H9 (cell line): ENCODE measurements around the gene KRTAP10-9. TPM values are rescaled to one million over a fixed set of nuclear protein-coding genes. Genes with fewer than 3 reads are reported as not detected.

Source experiments
- DNase-seq: peaks from one replicate; pipeline ENCODE4 v3.0.0-alpha.2; 2017
- H2AFZ ChIP-seq: one replicate; pipeline ENCODE4 v1.6.1; 2013; ENCODE audit warnings: mild to moderate bottlenecking, low read length, control low read depth, moderate library complexity
- H2AK5ac ChIP-seq: 2 replicates; pipeline ENCODE4 v1.6.1; 2013; ENCODE audit warnings: low read length, control low read depth, mixed read lengths; ENCODE audit not compliant: insufficient read length
- H2BK120ac ChIP-seq: one replicate; pipeline ENCODE4 v1.6.1; 2013; ENCODE audit warnings: low read depth, mild to moderate bottlenecking, low read length, control low read depth, inconsistent platforms; ENCODE audit not compliant: poor library complexity, severe bottlenecking
- H2BK12ac ChIP-seq: 2 replicates; pipeline ENCODE4 v1.6.1; 2013; ENCODE audit warnings: low read length, control low read depth, mixed read lengths, low read depth; ENCODE audit not compliant: insufficient read length
- H2BK15ac ChIP-seq: 2 replicates; pipeline ENCODE4 v1.6.1; 2013; ENCODE audit warnings: low read depth, low read length, control low read depth
- H2BK20ac ChIP-seq: one replicate; pipeline ENCODE4 v1.6.1; 2013; ENCODE audit warnings: low read depth, mild to moderate bottlenecking, low read length, control low read depth, inconsistent platforms; ENCODE audit not compliant: poor library complexity, severe bottlenecking
- H2BK5ac ChIP-seq: 2 replicates; pipeline ENCODE4 v1.6.1; 2013; ENCODE audit warnings: low read length, control low read depth, mixed read lengths; ENCODE audit not compliant: insufficient read length
- H3K14ac ChIP-seq: 2 replicates; pipeline ENCODE4 v1.6.1; 2013; ENCODE audit warnings: low read length, control low read depth; ENCODE audit not compliant: insufficient read depth
- H3K18ac ChIP-seq: 2 replicates; pipeline ENCODE4 v1.6.1; 2013; ENCODE audit warnings: low read depth, mild to moderate bottlenecking, mixed read lengths, low read length, control low read depth; ENCODE audit not compliant: insufficient read length
- H3K23ac ChIP-seq: 2 replicates; pipeline ENCODE4 v1.6.1; 2013; ENCODE audit warnings: low read length, control low read depth, mixed read lengths, low read depth; ENCODE audit not compliant: insufficient read length
- H3K23me2 ChIP-seq: 2 replicates; pipeline ENCODE4 v1.6.1; 2013; ENCODE audit warnings: low read depth, mild to moderate bottlenecking, mixed read lengths, low read length, control low read depth; ENCODE audit not compliant: insufficient read length, poor library complexity, severe bottlenecking
- H3K27ac ChIP-seq: 2 replicates; pipeline ENCODE4 v1.5.1; 2013; ENCODE audit warnings: low read length, control low read depth, mixed read lengths, low read depth; ENCODE audit not compliant: insufficient read length
- H3K27me3 ChIP-seq: 2 replicates; pipeline ENCODE4 v1.6.1; 2013; ENCODE audit warnings: low read length, control low read depth, inconsistent platforms; ENCODE audit not compliant: insufficient read depth
- H3K4ac ChIP-seq: 2 replicates; pipeline ENCODE4 v1.6.1; 2013; ENCODE audit warnings: low read depth, mild to moderate bottlenecking, control low read depth, inconsistent platforms, low read length, moderate library complexity
- H3K4me1 ChIP-seq: 2 replicates; pipeline ENCODE4 v1.6.1; 2013; ENCODE audit warnings: low read length, control low read depth, inconsistent platforms; ENCODE audit not compliant: insufficient read depth
- H3K4me2 ChIP-seq: 2 replicates; pipeline ENCODE4 v1.6.1; 2013; ENCODE audit warnings: low read length, control low read depth, mixed read lengths; ENCODE audit not compliant: insufficient read length, insufficient read depth
- H3K56ac ChIP-seq: 2 replicates; pipeline ENCODE4 v1.6.1; 2013; ENCODE audit warnings: low read depth, mild to moderate bottlenecking, mixed read lengths, low read length, control low read depth; ENCODE audit not compliant: insufficient read length
- H3K79me1 ChIP-seq: 2 replicates; pipeline ENCODE4 v1.6.1; 2013; ENCODE audit warnings: low read depth, mild to moderate bottlenecking, moderate library complexity, low read length, control low read depth, inconsistent platforms; ENCODE audit not compliant: insufficient read depth, poor library complexity, severe bottlenecking
- H3K79me2 ChIP-seq: 2 replicates; pipeline ENCODE4 v1.6.1; 2013; ENCODE audit warnings: low read length, control low read depth, inconsistent platforms; ENCODE audit not compliant: insufficient read depth
- H3K9ac ChIP-seq: 2 replicates; pipeline ENCODE4 v1.6.1; 2013; ENCODE audit warnings: low read length, control low read depth, mixed read lengths; ENCODE audit not compliant: insufficient read length; ENCODE audit errors: extremely low read depth
- H3K9me3 ChIP-seq: one replicate; pipeline ENCODE4 v1.6.1; 2013; ENCODE audit warnings: low read depth, low read length, inconsistent platforms; ENCODE audit not compliant: control insufficient read depth
- H3T11ph ChIP-seq: one replicate; pipeline ENCODE4 v1.6.1; 2013; ENCODE audit warnings: mild to moderate bottlenecking, low read length, control low read depth, inconsistent platforms
- H4K20me1 ChIP-seq: one replicate; pipeline ENCODE4 v1.6.1; 2013; ENCODE audit not compliant: control insufficient read depth, insufficient read length, insufficient read depth
- H4K5ac ChIP-seq: 2 replicates; pipeline ENCODE4 v1.6.1; 2013; ENCODE audit warnings: low read depth, mild to moderate bottlenecking, mixed read lengths, low read length, control low read depth; ENCODE audit not compliant: insufficient read length
- H4K8ac ChIP-seq: replicated peaks from 2 replicates; pipeline ENCODE4 v1.6.1; 2013; ENCODE audit warnings: low read length, control low read depth, mixed read lengths, low read depth; ENCODE audit not compliant: insufficient read length
- H4K91ac ChIP-seq: 2 replicates; pipeline ENCODE4 v1.6.1; 2013; ENCODE audit warnings: low read depth, mild to moderate bottlenecking, moderate library complexity, mixed read lengths, low read length, control low read depth; ENCODE audit not compliant: insufficient read length
- H3K27ac Mint-ChIP-seq, 3 experiments: 2 replicates in 2 of 3; 3 replicates in 1 of 3; pipeline ENCODE4 v1.8.0; 2020 to 2021; ENCODE audit warnings: mixed read lengths in 3 of 3, mild to moderate bottlenecking in 1 of 3, moderate library complexity in 1 of 3
- H3K27me3 Mint-ChIP-seq: 2 replicates; pipeline ENCODE4 v1.8.0; 2021; ENCODE audit warnings: low read depth, mild to moderate bottlenecking, moderate library complexity, mixed read lengths
- H3K36me3 Mint-ChIP-seq, 3 experiments: 2 replicates in 2 of 3; 3 replicates in 1 of 3; pipeline ENCODE4 v1.8.0; 2020 to 2021; ENCODE audit warnings: low read depth in 3 of 3, mixed read lengths in 3 of 3; ENCODE audit not compliant: insufficient read depth in 1 of 3
- H3K4me1 Mint-ChIP-seq, 2 experiments: 2 replicates each; pipeline ENCODE4 v1.8.0; 2020; ENCODE audit warnings: mixed read lengths in 2 of 2
- H3K4me3 Mint-ChIP-seq, 2 experiments: 2 replicates in 1 of 2; 3 replicates in 1 of 2; pipeline ENCODE4 v1.8.0; 2020 to 2021; ENCODE audit warnings: mild to moderate bottlenecking in 2 of 2, mixed read lengths in 2 of 2, moderate library complexity in 1 of 2
- H3K9me3 Mint-ChIP-seq, 2 experiments: 2 replicates in 1 of 2; 3 replicates in 1 of 2; pipeline ENCODE4 v1.8.0; 2020; ENCODE audit warnings: mild to moderate bottlenecking in 2 of 2, mixed read lengths in 2 of 2, moderate library complexity in 1 of 2
- WGBS: extraction: QIAGEN DNeasy Blood & Tissue Kit; methylation state at CpG from one replicate; pipeline ENCODE4 v1.1.7; 2013; ENCODE audit warnings: missing lambda C conversion rate, low lambda C conversion rate, mixed read lengths; ENCODE audit not compliant: insufficient read length; ENCODE audit errors: extremely low coverage; 5-methylcytosine and 5-hydroxymethylcytosine counted together
- total RNA-seq: library from RNA; stranded (reverse); gene quantifications from 2 replicates; pipeline ENCODE4 v1.2.1, GENCODE V29; 2021
- TF ChIP-seq, protein P1 (sequence below): fragments of 200-600 bp; sonication (generic); conservative IDR thresholded peaks from 3 replicates; pipeline ENCODE4 v1.8.0; 2021; ENCODE audit warnings: antibody characterized with exemption, mild to moderate bottlenecking

Gene KRTAP10-9
- total RNA-seq, 1 experiment from 2014 or later, result not detected

DNA sequence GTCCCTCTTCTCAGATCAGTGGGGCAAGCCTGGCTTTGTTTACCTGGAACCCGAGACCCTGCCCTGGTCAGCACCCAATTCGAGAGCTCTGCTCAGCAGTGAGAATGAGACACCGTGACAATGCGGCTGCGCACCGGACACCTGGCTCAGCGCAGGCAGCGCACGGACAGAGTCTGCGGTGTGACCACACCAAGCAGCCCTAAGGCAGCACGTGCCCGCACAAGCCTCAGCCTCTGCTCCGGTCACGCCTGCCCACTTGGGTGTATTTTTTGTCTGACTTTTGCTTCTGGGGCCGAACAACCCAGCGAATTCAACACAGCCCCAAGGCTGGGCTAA lies 10.3 kb upstream of the KRTAP10-9 start:
- Histone ChIP-seq H2BK120ac (no peak overlapping the region), H3K56ac (no peak overlapping the region), H4K5ac (no peak overlapping the region), H3K18ac (no peak overlapping the region), H2BK15ac (no peak overlapping the region), H2BK5ac (no peak overlapping the region), H3K9me3 (peaks cover 7% of the 10 kb centered on the region), H3K14ac (no peak overlapping the region), H3K79me1 (no peaks in the 10 kb centered on the region), H2BK20ac (no peak overlapping the region), H4K91ac (no peak overlapping the region), H3K27me3 (no peaks in the 10 kb centered on the region), H3K79me2 (no peaks in the 10 kb centered on the region), H2AFZ (no peak overlapping the region), H3K23me2 (no peaks in the 10 kb centered on the region), H3K4me1 (no peaks in the 10 kb centered on the region), H3K23ac (no peak overlapping the region), H3K4ac (no peak overlapping the region), H3K4me2 (no peak overlapping the region), H2AK5ac (no peak overlapping the region), H3K27ac (no peak overlapping the region), H4K20me1 (no peaks in the 10 kb centered on the region), H4K8ac (no peak overlapping the region), H2BK12ac (no peak overlapping the region), H3T11ph (no peak overlapping the region), H3K9ac (no peak overlapping the region)
- WGBS, result no CpG with 5 or more reads among the region's 16 CpGs
- Mint-ChIP-seq H3K9me3 (peaks cover 27 to 34% of the 10 kb centered on the region in 2 experiments), H3K4me1 (peaks cover 27% of the 10 kb centered on the region in 2 experiments), H3K4me3 (no peak overlapping the region), H3K36me3 (peaks cover 5 to 23% (median 18%) of the 10 kb centered on the region in 3 experiments), H3K27me3 (peaks cover 2% of the 10 kb centered on the region), H3K27ac (peak overlapping the region in 1 of 3 experiments; percentile 75; a peak in 2 of 7 replicates)
- TF ChIP-seq, protein P1, sequence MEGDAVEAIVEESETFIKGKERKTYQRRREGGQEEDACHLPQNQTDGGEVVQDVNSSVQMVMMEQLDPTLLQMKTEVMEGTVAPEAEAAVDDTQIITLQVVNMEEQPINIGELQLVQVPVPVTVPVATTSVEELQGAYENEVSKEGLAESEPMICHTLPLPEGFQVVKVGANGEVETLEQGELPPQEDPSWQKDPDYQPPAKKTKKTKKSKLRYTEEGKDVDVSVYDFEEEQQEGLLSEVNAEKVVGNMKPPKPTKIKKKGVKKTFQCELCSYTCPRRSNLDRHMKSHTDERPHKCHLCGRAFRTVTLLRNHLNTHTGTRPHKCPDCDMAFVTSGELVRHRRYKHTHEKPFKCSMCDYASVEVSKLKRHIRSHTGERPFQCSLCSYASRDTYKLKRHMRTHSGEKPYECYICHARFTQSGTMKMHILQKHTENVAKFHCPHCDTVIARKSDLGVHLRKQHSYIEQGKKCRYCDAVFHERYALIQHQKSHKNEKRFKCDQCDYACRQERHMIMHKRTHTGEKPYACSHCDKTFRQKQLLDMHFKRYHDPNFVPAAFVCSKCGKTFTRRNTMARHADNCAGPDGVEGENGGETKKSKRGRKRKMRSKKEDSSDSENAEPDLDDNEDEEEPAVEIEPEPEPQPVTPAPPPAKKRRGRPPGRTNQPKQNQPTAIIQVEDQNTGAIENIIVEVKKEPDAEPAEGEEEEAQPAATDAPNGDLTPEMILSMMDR, result no peak
- no peak for DNase-seq
